Measurements from ENCODE around the gene NPY4R.
"Not testable (repeated sequence)": the region's sequence is repeated elsewhere in the genome, so short reads cannot be mapped to it uniquely, and the experiment has no call there.

The NPY4R gene

DNA sequence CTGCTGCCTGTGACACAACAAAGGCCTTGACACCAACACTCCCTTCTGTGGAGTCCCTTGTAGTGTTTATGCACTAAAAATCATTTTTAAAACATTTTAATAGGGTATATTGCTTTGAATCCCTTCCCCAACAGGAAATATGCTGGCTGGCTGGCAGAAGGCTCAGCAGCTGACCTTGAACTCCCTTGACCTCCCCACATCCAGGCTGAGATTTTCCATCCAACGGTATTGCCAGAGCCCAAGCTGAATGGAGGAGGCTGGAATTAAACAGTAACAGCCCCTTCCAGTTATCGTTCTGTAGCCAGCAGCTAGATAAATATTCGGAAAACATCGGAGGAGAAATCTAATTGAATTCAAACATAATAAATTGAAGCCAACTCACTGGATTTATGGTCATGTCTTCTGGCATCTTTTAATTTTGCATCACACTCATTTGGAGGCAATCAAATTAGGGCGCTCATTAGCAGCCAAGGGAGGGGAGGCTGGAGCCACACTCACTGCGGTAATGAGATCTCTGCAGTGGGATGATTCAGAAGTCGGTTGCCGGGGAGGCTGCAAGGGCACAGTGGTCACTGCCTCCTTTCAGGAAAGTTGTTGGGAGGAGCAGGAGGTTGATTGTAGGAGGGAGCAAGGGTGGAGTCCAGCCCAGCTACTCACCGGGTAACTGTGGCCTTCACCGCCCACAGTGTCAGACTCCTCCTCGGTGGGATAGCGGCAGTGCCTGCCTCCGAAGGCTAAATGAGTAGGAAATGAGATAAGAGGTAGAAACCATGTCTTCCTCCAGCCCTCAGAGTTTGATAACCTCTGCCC, 46.0 kb downstream of the NPY4R start:
- not testable (repeated sequence) for DNase-seq (ENCODE audit: low read depth); H3K4me3 ChIP-seq (ENCODE audit: low read depth, low read length)

DNA sequence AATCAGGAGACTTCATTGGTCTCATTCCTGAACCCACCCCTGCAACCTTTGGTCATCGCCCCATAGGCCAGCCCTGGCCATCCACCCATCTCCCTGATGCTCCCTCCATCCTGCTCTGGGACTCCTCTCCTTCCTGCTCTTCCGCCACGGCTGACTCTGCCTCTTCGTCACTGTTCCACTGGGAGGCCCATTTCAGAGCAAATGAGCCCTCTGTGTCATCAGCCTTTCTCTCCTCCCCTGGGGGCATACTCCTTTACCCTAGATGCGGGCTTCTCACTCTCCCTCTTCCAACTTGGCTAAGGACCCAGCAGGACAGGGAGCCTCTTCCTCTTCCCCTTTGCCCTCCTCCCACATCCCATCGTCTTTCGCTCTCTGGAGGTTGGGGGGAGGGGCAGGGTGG, 47.5 kb downstream of the NPY4R start:
- H3K4me3 ChIP-seq (ENCODE audit: low read depth, low read length); DNase-seq (ENCODE audit: low read depth): not testable (repeated sequence)

DNA sequence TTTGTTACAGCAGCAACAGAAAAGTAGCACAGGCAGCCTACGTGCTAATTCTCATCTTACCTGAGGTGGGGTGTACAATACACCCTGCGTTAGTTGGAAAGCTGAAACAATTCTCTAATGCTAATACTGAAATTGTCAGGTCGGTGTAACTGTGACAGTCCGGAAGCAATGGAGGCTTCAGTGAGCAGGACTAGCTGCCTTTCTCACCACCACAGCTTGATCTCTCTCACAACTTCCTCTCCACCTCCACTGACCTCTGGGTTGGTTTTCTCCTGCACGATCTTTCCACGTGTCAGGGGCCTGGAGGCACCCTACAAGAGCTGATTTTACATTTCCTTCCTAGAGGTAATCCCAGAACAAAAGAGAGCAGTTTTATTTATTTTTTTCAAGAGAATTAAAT, 50.5 kb downstream of the NPY4R start:
- not testable (repeated sequence) for DNase-seq (ENCODE audit: low read depth); H3K4me3 ChIP-seq (ENCODE audit: low read depth, low read length)

DNA sequence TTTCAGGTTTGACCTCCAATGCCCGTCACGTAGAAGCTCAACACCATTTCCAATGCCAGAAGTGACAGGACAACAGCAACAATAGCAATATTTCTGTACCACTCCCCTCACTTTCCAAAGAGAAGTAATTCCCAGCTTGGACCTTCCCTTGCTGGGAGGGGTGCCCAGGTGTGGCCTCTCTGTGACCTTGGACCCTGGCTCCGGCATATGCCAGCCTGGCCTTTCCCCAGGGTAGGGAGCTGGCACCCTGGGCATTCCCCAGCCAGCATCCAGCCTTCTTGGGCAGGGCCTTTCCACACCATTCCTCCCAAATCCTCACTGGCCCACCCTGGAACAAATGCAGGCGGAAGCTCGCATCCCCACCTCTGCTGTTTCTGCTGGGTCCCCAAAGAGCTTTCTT, 53.1 kb downstream of the NPY4R start:
- DNase-seq (ENCODE audit: low read depth); H3K4me3 ChIP-seq (ENCODE audit: low read depth, low read length): not testable (repeated sequence)

DNA sequence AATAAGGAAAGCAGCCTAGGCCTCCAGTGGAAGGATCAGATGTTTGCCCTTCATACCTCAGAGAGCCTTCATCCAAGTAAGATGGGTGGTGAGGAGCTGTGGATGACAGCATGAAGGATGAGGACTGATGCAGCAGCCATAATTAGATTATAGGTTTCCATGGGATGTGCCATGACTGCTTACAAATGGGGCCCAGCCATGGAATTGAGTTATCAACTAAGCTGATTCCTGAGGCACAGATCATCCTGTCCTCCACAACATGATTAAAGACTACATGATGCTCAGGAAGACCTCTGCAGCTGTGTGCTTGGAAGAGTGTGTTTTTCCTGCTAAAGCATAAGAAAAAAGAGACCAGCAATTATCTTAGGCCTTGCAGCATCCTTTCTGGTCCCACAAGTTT, 54.6 kb downstream of the NPY4R start:
- not testable (repeated sequence) for H3K4me3 ChIP-seq (ENCODE audit: low read depth, low read length); DNase-seq (ENCODE audit: low read depth)

Measured in NB4 (cell line).